D341Med (cell line): Measurements from ENCODE around the gene SLC27A6.
A peak's percentile ranks its signal among the peaks of the same experiment; 100 is the strongest.
"Not testable (repeated sequence)": the region's sequence is repeated elsewhere in the genome, so short reads cannot be mapped to it uniquely, and the experiment has no call there.

Experiments
- DNase-seq: peaks from one replicate; pipeline ENCODE4 v3.0.0; 2012; ENCODE audit warnings: low spot score

SLC27A6 gene

GRCh38 chr5:129002527-129002842, 37.2 kb downstream of the SLC27A6 start:
- DNase-seq, result no peak

- no peak for DNase-seq
Measured at GRCh38 chr5:129003232-129003631, 37.9 kb downstream of the SLC27A6 start.

- no peak for DNase-seq
Measured at GRCh38 chr5:129014185-129014584, 48.9 kb downstream of the SLC27A6 start.

GRCh38 chr5:129018837-129019236, 53.5 kb downstream of the SLC27A6 start:
- DNase-seq, result no peak

- no peak for DNase-seq
Measured at GRCh38 chr5:129019401-129019908, 54.2 kb downstream of the SLC27A6 start.

- no peak for DNase-seq
Measured at GRCh38 chr5:129020683-129021082, 55.4 kb downstream of the SLC27A6 start.

GRCh38 chr5:129021744-129022143, 56.5 kb downstream of the SLC27A6 start:
- DNase-seq, result no peak

- DNase-seq, result no peak
Measured at GRCh38 chr5:129022599-129022998, 57.3 kb downstream of the SLC27A6 start.

- DNase-seq, result no peak
Measured at GRCh38 chr5:129027260-129027659, 62.0 kb downstream of the SLC27A6 start.

- no peak for DNase-seq
Measured at GRCh38 chr5:129031886-129032683, 66.8 kb downstream of the SLC27A6 start.

GRCh38 chr5:129036257-129036656, 71.0 kb downstream of the SLC27A6 start:
- not testable (repeated sequence) for DNase-seq

- no peak for DNase-seq
Measured at GRCh38 chr5:129041196-129041881, 76.1 kb downstream of the SLC27A6 start.

- no peak for DNase-seq
Measured at GRCh38 chr5:129042306-129042705, 77.0 kb downstream of the SLC27A6 start.

GRCh38 chr5:129043894-129044293, 78.6 kb downstream of the SLC27A6 start:
- DNase-seq, result no peak

GRCh38 chr5:129046151-129046550, 80.9 kb downstream of the SLC27A6 start:
- DNase-seq, result no peak

- DNase-seq, result no peak
Measured at GRCh38 chr5:129048509-129048908, 83.2 kb downstream of the SLC27A6 start.

GRCh38 chr5:129049126-129049799, 84.0 kb downstream of the SLC27A6 start:
- no peak for DNase-seq

GRCh38 chr5:129051283-129051682, 86.0 kb downstream of the SLC27A6 start:
- DNase-seq, result no peak

- DNase-seq, result no peak
Measured at GRCh38 chr5:129053438-129053837, 88.2 kb downstream of the SLC27A6 start.

GRCh38 chr5:129057329-129057728, 92.0 kb downstream of the SLC27A6 start:
- DNase-seq, result no peak

- DNase-seq, result no peak
Measured at GRCh38 chr5:129061849-129062248, 96.6 kb downstream of the SLC27A6 start.

GRCh38 chr5:129063483-129064113, 98.3 kb downstream of the SLC27A6 start:
- peak; percentile 46 for DNase-seq
